HepG2 (cell line): ENCODE results near the gene RANBP3L. TPM values are rescaled to one million over a fixed set of nuclear protein-coding genes. Genes with fewer than 3 reads are reported as not detected.

Experiments
- ATAD3A ChIP-seq: sonication (generic); formaldehyde crosslinking; IDR thresholded peaks from 2 replicates; pipeline ENCODE4 v1.4.0; 2020; ENCODE audit warnings: missing genetic modification reagents
- CAMTA2 ChIP-seq: sonication (generic); formaldehyde crosslinking; IDR thresholded peaks from 2 replicates; pipeline ENCODE4 v1.4.0; 2020; ENCODE audit warnings: mild to moderate bottlenecking, missing genetic modification reagents, borderline replicate concordance
- ETV5 ChIP-seq: IDR thresholded peaks from 2 replicates; pipeline ENCODE4 v1.6.1; 2018; ENCODE audit warnings: missing biosample characterization, missing genetic modification reagents, inconsistent platforms, borderline replicate concordance
- GABPA ChIP-seq, 2 experiments: IDR thresholded peaks; 2 replicates each; pipeline ENCODE4 v1.6.1; 2011 to 2016; ENCODE audit warnings: low read depth in 2 of 2, low read length in 1 of 2, missing biosample characterization in 1 of 2, missing genetic modification characterization in 1 of 2
- RFXANK ChIP-seq: IDR thresholded peaks from 2 replicates; pipeline ENCODE4 v1.6.1; 2016
- RORA ChIP-seq: sonication (generic); formaldehyde crosslinking; IDR thresholded peaks from 2 replicates; pipeline ENCODE4 v1.5.0; 2020; ENCODE audit warnings: mild to moderate bottlenecking, missing genetic modification reagents, moderate library complexity
- ZNF569 ChIP-seq: sonication (generic); formaldehyde crosslinking; IDR thresholded peaks from 2 replicates; pipeline ENCODE4 v1.5.0; 2020; ENCODE audit warnings: mild to moderate bottlenecking, missing genetic modification reagents, moderate library complexity, borderline replicate concordance
- polyA plus RNA-seq, 8 experiments: library from polyadenylated mRNA; depleted of rRNA in 3 of 8; stranded (reverse) in 7 of 8; unstranded in 1 of 8; fragments of >200 nt; fragmentation: Illumina TruSeq in 4 of 8; extraction: Trizol in 4 of 8; gene quantifications; 2 replicates each; pipeline versions ENCODE4 v1.2.1 to v1.2.3, GENCODE V29; 2011 to 2016; ENCODE audit warnings: low read depth in 4 of 8, missing spikeins in 1 of 8, mixed read lengths in 1 of 8; ENCODE audit not compliant: insufficient read depth in 1 of 8
- total RNA-seq, 5 experiments: library from RNA; depleted of rRNA; stranded (reverse); fragments of >200 nt; fragmentation: Illumina TruSeq; extraction: Trizol; gene quantifications; 2 replicates each; pipeline ENCODE4 v1.2.3, GENCODE V29; 2016; ENCODE audit warnings: low read depth in 1 of 5
- TF ChIP-seq, protein P1 (sequence below): sonication (generic); formaldehyde crosslinking; IDR thresholded peaks from 2 replicates; pipeline ENCODE4 v1.9.0; 2021; ENCODE audit warnings: missing genetic modification reagents, borderline replicate concordance
- TF ChIP-seq, protein P2 (sequence below): sonication (generic); formaldehyde crosslinking; conservative IDR thresholded peaks from 2 replicates; pipeline ENCODE4 v1.4.0; 2020; ENCODE audit warnings: mild to moderate bottlenecking, missing genetic modification reagents, moderate library complexity
- TF ChIP-seq, protein P3 (sequence below): sonication (generic); formaldehyde crosslinking; conservative IDR thresholded peaks from 2 replicates; pipeline ENCODE4 v1.4.0; 2020; ENCODE audit warnings: missing genetic modification reagents
- TF ChIP-seq, protein P4 (sequence below): sonication (generic); formaldehyde crosslinking; IDR thresholded peaks from 2 replicates; pipeline ENCODE4 v1.5.1; 2020; ENCODE audit warnings: mild to moderate bottlenecking, missing genetic modification reagents, borderline replicate concordance

Gene RANBP3L
- total and polyA plus RNA-seq, 2 of the 13 experiments (the other 11 are each of a cell fraction or from before 2014, with no cell fraction given), result 0.09 TPM; not detected in 1

DNA sequence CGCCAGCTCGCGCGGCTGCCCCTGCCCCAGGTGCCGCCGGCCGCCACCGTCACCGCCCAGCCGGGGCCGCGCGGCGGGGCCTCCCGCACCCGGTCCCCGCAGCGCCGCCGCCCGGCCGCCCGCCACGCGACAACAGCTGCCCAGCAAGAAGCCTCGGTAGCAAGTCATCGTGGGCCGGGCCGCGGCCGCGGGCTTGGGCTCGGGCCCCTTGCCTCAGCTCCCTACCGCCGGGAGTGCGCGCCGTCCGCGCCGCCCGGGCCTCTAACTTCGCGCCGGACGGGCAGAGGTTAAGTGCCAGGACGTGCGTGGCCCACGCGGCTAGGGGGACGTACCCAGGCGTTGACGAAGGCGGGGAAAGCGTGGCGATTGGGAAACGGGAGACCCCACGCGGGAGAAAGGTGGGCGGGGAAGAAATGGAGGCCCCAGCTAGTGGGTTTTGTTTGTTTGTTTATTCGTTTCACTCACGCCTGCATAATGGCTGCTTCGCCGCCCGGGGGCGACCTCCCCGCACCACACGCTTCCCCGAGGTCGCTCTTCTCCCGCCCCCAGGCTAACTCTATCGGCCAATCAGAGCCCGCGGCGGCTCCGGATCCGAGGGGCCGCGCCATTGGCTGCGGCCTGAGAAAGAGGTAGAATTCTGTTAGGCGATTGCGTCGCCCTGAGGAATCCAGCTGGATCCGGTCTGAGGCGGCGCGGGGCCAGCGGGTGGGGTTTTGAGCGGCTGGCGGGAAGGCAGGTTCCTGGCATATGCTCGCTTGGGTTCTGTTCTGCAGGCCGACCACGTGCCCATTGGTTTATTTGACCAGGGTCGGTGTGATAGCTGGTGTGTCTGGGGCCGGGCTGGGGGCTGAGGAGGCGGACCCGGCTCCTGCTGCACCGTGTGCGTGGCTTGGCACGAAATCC lies 59.8 kb downstream of the RANBP3L start, which contains the start of gene NADK2 (continued):
- TF ChIP-seq, protein P1, sequence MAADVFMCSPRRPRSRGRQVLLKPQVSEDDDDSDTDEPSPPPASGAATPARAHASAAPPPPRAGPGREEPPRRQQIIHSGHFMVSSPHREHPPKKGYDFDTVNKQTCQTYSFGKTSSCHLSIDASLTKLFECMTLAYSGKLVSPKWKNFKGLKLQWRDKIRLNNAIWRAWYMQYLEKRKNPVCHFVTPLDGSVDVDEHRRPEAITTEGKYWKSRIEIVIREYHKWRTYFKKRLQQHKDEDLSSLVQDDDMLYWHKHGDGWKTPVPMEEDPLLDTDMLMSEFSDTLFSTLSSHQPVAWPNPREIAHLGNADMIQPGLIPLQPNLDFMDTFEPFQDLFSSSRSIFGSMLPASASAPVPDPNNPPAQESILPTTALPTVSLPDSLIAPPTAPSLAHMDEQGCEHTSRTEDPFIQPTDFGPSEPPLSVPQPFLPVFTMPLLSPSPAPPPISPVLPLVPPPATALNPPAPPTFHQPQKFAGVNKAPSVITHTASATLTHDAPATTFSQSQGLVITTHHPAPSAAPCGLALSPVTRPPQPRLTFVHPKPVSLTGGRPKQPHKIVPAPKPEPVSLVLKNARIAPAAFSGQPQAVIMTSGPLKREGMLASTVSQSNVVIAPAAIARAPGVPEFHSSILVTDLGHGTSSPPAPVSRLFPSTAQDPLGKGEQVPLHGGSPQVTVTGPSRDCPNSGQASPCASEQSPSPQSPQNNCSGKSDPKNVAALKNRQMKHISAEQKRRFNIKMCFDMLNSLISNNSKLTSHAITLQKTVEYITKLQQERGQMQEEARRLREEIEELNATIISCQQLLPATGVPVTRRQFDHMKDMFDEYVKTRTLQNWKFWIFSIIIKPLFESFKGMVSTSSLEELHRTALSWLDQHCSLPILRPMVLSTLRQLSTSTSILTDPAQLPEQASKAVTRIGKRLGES (CRISPR knock-in tag), result peak; percentile 30; the same call in 1 of the 2 replicates
- TF ChIP-seq GABPA (IDR thresholded peaks at IDR 0.05; ENCODE audit: low read depth, low read length) (peak; percentile 20; the same call in 1 of the 2 replicates), GABPA (CRISPR knock-in tag; IDR thresholded peaks at IDR 0.05; ENCODE audit: low read depth) (peak; percentile 69), ZNF569 (CRISPR knock-in tag) (no peak), ETV5 (CRISPR knock-in tag) (peak; percentile 75), ATAD3A (CRISPR knock-in tag) (no peak), RFXANK (CRISPR knock-in tag) (no peak), CAMTA2 (CRISPR knock-in tag) (0 out of 2 replicates have a peak, but pooled peaks have one; percentile 40), RORA (CRISPR knock-in tag) (no peak)
- TF ChIP-seq, protein P2, sequence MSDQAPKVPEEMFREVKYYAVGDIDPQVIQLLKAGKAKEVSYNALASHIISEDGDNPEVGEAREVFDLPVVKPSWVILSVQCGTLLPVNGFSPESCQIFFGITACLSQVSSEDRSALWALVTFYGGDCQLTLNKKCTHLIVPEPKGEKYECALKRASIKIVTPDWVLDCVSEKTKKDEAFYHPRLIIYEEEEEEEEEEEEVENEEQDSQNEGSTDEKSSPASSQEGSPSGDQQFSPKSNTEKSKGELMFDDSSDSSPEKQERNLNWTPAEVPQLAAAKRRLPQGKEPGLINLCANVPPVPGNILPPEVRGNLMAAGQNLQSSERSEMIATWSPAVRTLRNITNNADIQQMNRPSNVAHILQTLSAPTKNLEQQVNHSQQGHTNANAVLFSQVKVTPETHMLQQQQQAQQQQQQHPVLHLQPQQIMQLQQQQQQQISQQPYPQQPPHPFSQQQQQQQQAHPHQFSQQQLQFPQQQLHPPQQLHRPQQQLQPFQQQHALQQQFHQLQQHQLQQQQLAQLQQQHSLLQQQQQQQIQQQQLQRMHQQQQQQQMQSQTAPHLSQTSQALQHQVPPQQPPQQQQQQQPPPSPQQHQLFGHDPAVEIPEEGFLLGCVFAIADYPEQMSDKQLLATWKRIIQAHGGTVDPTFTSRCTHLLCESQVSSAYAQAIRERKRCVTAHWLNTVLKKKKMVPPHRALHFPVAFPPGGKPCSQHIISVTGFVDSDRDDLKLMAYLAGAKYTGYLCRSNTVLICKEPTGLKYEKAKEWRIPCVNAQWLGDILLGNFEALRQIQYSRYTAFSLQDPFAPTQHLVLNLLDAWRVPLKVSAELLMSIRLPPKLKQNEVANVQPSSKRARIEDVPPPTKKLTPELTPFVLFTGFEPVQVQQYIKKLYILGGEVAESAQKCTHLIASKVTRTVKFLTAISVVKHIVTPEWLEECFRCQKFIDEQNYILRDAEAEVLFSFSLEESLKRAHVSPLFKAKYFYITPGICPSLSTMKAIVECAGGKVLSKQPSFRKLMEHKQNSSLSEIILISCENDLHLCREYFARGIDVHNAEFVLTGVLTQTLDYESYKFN (CRISPR knock-in tag), result peak; percentile 50; the same call in 1 of the 2 replicates
- TF ChIP-seq, protein P3, sequence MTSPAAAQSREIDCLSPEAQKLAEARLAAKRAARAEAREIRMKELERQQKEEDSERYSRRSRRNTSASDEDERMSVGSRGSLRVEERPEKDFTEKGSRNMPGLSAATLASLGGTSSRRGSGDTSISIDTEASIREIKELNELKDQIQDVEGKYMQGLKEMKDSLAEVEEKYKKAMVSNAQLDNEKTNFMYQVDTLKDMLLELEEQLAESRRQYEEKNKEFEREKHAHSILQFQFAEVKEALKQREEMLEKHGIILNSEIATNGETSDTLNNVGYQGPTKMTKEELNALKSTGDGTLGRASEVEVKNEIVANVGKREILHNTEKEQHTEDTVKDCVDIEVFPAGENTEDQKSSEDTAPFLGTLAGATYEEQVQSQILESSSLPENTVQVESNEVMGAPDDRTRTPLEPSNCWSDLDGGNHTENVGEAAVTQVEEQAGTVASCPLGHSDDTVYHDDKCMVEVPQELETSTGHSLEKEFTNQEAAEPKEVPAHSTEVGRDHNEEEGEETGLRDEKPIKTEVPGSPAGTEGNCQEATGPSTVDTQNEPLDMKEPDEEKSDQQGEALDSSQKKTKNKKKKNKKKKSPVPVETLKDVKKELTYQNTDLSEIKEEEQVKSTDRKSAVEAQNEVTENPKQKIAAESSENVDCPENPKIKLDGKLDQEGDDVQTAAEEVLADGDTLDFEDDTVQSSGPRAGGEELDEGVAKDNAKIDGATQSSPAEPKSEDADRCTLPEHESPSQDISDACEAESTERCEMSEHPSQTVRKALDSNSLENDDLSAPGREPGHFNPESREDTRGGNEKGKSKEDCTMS, result no peak
- TF ChIP-seq, protein P4, sequence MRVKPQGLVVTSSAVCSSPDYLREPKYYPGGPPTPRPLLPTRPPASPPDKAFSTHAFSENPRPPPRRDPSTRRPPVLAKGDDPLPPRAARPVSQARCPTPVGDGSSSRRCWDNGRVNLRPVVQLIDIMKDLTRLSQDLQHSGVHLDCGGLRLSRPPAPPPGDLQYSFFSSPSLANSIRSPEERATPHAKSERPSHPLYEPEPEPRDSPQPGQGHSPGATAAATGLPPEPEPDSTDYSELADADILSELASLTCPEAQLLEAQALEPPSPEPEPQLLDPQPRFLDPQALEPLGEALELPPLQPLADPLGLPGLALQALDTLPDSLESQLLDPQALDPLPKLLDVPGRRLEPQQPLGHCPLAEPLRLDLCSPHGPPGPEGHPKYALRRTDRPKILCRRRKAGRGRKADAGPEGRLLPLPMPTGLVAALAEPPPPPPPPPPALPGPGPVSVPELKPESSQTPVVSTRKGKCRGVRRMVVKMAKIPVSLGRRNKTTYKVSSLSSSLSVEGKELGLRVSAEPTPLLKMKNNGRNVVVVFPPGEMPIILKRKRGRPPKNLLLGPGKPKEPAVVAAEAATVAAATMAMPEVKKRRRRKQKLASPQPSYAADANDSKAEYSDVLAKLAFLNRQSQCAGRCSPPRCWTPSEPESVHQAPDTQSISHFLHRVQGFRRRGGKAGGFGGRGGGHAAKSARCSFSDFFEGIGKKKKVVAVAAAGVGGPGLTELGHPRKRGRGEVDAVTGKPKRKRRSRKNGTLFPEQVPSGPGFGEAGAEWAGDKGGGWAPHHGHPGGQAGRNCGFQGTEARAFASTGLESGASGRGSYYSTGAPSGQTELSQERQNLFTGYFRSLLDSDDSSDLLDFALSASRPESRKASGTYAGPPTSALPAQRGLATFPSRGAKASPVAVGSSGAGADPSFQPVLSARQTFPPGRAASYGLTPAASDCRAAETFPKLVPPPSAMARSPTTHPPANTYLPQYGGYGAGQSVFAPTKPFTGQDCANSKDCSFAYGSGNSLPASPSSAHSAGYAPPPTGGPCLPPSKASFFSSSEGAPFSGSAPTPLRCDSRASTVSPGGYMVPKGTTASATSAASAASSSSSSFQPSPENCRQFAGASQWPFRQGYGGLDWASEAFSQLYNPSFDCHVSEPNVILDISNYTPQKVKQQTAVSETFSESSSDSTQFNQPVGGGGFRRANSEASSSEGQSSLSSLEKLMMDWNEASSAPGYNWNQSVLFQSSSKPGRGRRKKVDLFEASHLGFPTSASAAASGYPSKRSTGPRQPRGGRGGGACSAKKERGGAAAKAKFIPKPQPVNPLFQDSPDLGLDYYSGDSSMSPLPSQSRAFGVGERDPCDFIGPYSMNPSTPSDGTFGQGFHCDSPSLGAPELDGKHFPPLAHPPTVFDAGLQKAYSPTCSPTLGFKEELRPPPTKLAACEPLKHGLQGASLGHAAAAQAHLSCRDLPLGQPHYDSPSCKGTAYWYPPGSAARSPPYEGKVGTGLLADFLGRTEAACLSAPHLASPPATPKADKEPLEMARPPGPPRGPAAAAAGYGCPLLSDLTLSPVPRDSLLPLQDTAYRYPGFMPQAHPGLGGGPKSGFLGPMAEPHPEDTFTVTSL (CRISPR knock-in tag), result no peak
